ENCODE results near the gene VAV2.

DNA sequence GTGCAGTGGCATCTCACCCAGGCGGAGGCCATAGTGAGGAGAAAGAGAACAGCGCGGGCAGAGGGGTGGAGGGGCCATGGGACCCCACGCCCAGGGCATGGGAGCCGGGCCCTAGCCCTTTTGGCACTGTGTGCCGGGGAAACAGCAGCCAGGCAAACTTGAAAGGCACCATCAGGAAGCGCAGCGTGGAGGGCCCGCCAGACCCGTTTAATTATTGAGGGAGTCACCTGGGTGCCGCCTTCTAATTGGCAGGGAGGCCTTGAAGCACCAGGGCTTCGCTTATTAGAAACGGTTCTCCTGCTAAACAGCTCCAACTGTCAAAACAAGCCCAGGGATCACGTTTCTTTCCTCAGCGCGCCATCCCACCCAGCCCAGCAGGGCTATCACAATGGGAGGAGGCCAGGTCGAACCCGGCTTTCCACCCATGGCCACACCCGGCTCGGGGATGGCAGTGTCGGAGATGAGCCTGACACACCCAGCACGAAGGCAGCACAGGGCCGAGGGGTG, 149.3 kb downstream of the VAV2 start:
- TF ChIP-seq, protein P1, sequence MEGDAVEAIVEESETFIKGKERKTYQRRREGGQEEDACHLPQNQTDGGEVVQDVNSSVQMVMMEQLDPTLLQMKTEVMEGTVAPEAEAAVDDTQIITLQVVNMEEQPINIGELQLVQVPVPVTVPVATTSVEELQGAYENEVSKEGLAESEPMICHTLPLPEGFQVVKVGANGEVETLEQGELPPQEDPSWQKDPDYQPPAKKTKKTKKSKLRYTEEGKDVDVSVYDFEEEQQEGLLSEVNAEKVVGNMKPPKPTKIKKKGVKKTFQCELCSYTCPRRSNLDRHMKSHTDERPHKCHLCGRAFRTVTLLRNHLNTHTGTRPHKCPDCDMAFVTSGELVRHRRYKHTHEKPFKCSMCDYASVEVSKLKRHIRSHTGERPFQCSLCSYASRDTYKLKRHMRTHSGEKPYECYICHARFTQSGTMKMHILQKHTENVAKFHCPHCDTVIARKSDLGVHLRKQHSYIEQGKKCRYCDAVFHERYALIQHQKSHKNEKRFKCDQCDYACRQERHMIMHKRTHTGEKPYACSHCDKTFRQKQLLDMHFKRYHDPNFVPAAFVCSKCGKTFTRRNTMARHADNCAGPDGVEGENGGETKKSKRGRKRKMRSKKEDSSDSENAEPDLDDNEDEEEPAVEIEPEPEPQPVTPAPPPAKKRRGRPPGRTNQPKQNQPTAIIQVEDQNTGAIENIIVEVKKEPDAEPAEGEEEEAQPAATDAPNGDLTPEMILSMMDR (IDR thresholded peaks at IDR 0.05): no peak
- no peak for TF ChIP-seq ZFX (IDR thresholded peaks at IDR 0.05; ENCODE audit: borderline replicate concordance)
